Hematopoietic multipotent progenitor cell treated with erythropoietin and hydrocortisone succinate and interleukin-3 and kit ligand, for 4 days (in vitro differentiated cells): ENCODE measurements around the gene OCA2.

ENCODE experiments used
- DNase-seq: peaks from one replicate; pipeline ENCODE4 v3.0.0-alpha.2; 2015

OCA2 gene

DNA sequence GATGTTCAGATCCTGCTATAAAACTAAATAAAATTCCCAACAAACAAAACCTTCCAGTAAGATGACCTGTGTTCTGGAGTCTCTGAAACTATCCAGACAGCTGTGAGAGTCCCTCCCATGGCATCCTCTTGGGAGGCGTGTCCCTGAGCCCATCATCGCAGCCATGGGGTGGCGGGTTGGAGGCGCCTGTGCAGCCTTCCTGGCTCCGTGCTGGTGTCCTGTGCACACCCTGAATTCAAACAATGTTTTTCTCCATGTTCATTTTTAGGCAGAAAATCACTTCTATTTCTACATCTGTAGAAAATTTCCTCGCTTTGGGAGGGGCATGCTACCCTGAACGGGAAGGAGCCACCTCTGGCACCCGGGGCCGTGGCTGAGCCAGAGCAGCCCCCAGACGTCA is 19.4 kb upstream of the OCA2 start:
- DNase-seq = no peak

GRCh38 chr15:28118083-28118482 is 19.0 kb upstream of the OCA2 start:
- DNase-seq = no peak

DNA sequence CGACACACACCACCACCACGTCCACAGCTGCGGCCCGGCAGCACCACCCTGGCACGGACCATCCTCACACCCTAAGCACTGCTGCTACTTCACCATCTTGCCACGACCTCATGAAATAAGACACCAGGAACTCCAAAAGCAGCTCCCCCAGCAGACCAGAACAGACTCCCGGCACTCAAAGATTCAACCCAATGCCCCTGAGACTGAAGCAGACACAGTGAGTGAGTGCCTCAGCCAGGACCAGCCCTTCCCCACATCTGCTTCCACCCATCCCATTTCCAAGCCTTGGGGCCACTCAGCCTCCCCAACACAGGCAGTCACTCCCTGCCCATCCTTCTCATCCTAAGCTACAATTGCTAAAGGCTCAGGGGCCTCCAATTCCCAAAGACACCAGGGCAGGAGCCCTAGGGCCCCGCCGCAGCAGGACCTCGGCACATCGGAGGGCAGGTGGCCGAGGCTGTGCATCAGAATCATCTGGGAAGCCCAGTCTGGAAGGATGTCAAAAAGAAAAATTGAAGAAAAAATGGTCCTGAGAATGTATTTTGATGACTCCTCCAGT is 18.4 kb upstream of the OCA2 start:
- DNase-seq = no peak

DNA sequence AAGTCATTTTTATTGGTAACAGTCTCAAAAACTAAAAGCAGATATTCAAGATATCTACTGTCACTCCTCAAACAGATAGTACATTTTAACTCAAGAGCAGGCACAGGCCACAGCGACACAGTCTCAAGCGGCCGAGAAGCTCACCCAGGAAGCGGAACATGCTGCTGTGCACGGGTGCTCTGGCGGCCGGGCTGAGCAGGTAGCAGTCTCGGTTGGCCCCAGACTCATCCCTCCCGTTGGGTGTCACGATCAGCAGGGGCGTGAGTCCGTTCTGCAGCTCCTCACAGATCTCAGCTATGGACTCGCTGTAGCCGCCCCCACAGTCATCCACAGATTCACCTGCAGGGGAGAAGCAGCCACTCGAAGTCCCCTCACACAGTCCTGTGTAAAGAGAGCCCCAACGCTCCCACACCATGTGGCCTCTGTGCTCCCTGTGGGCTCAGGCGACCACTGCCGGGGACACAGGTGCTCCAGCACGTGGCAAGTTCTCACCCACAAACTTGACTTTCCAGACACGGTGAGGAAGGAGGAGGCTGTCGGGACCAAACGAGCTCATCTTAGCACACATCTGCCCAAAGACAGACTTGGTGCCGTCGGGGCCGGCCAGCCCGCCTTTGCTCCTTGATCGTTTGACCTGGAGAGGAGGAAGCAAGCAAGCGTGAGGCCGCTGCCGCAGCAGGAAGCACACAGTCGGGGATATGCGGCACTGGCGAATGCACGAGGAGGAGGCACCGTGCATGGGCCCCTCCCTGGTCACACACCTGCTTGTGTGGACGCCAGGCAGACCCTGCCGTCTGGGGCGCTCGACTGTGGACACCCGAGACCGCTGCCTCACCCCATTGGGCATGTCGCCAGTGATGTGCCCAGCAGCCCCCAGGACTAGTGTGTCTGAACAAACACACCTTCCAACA is 17.7 kb upstream of the OCA2 start:
- DNase-seq = no peak

DNA sequence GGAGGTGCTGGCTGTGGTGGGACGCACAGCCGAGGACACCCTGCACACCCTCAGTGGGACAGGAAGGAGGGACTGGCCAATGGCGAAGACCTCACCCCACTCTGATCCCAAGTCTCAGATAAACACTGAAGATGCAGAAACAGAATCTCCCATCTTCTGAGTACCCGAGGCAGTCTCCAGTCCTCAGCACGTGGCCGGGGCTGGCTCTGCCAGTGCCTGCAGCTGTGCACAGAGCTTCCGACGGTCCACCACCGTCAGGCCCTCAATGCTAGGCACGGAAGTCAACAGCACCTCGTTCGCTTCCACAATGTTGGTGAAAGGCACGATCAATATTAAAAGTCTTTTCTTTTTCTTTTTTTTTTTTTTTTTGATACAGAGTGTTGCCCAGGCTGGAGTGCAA is 16.8 kb upstream of the OCA2 start:
- no peak for DNase-seq

GRCh38 chr15:28114721-28115622 is 15.9 kb upstream of the OCA2 start:
- no peak for DNase-seq

DNA sequence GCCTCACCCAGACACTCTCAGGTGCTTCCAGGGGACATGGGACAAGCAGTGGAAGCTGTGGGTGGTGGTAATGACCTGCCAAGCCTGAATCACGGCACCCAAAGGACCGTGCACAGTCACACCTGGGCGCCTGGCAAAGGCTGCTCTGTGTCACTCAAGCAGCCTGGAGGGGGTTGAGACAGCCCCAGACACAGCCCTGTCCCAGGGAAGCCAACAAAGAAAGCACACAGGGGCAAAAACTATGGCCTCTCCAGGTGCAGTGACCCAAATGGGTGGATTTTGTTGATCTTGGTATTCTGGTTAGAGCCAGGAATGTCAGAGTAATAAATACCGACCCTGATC is 15.0 kb upstream of the OCA2 start:
- DNase-seq = no peak

- no peak for DNase-seq
Measured at GRCh38 chr15:28113394-28114113, 14.4 kb upstream of the OCA2 start.

- no peak for DNase-seq
Measured at GRCh38 chr15:28112962-28113361, 13.8 kb upstream of the OCA2 start.

- no peak for DNase-seq
Measured at GRCh38 chr15:28112101-28112760, 13.1 kb upstream of the OCA2 start.

GRCh38 chr15:28111543-28111942 is 12.4 kb upstream of the OCA2 start:
- no peak for DNase-seq

GRCh38 chr15:28110481-28110881 is 11.4 kb upstream of the OCA2 start:
- no peak for DNase-seq

DNA sequence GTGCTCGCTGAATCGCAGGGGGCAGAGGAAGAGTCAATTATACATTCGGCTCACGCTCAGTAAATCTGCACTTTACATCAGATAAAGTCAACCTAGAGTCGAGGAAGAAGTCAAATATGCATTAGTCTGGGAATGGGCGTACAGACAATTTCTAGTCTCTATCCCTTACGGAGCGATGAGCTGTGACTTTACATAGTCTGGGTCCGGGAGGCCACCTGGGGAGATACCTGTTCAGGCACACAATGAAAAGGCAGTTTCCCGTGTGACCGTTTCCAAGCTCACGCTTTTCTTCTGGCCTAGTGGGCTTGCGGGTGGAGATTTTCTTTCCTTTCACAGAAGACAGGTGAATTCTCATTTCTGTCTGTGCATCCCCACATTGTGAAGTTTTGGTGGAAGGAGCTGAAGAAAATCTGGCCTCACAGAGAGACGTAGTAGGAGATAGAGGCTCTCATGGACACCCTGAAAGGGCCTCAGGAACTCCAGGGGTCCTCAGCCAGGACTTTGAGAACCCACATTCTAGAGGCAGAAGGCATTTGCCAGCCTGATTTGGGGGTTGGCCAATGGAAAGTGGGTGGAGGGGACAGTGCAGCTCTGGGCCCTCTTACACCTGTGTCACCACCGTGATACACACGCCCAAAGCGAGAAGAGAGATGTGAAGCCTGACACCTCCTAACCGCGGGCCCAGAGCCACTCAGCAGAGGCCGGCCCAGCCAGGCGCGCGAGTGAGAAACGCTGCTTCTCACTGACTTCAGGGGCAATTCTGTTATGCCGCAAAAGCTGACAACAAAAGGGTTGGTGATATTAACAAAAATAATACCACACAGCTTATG is 10.7 kb upstream of the OCA2 start:
- DNase-seq = no peak

DNA sequence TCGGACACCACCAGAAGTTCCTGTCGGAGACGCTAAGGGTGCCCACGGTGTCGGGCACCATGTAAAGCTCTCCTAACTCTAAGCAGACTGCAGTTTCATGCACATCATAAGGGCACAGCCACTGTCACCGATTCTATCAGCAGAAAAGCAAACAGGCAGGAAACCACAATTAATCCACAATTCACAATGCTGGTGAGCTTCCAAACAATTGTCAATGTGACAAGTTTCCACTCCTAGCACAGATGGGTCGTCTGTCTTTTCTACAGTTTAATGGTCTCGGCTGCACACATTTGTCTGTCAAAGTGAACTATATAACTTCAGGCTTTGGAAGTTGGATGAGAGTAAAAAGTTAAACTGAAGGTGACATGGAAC is 8.8 kb upstream of the OCA2 start:
- peak; percentile 84 for DNase-seq

- peak; percentile 32 for DNase-seq
Measured at GRCh38 chr15:28107111-28107903, 8.2 kb upstream of the OCA2 start.

DNA sequence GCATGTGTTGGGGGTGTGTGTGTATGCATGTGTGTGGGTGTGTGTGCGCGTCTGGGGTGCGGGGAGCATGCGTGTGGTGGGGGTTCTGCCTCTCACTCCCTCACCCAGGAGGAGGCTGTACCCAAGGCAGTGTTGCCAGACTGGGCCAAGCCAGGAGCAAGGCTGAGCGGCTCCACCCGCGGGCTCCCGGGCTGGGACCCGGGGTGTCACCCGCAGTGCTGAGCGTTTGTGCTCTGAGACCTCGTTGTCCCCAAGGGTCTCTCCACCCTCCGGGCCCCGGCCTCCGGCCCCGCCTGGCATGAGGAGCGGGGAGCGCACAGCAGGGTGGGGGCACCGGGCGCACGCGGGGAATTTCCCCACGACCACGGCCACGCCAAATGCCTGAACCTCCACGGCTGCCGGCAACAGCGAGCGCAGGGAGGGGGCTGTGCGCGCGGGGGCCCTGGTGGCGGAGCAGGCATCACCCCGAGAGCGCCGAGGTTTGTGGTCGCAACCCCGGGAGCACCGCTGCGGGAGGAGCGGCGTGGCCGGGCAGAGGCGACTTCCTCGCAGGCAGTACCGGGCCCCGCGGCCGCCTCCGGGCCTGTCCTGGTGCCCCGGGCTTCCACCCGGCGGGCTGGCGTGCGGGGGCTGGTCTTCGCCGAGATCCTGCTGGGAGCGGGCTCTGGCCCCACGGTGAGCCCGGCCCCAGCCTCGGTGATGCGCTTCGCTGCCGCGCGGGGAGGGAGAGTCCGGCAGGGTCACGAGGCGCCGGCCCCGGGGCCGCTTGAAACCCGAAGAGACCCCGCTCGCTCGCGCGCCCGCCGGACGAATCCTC is 7.4 kb upstream of the OCA2 start:
- DNase-seq = peak; percentile 35

- no peak for DNase-seq
Measured at GRCh38 chr15:28105793-28106192, 6.7 kb upstream of the OCA2 start.

DNA sequence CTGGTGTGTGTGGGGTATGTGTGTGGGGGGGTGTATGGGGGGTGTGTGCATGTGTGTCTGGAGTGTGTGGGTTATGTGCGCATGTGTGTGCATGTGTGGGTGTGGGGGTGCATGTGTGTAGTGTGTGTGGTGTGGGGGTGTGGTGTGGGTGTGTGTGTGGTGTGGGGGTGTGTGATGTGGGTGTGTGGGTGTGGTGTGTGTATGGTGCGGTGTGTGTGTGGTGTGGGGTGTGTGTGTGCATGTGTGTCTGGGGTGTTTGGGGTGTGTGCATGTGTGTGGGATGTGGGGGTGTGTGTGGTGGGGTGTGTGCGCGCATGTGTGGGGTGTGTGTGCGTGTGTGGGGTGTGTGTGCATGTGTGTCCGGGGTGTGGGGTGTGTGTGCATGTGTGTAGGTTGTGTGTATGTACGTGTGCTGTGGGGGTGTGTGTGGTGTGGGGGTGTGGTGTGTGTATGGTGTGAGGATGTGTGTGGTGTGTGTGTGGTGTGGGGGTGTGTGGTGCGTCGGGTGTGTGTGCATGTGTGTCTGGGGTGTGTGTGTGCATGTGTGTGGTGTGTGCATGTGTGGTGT is 6.2 kb upstream of the OCA2 start:
- no peak for DNase-seq

DNA sequence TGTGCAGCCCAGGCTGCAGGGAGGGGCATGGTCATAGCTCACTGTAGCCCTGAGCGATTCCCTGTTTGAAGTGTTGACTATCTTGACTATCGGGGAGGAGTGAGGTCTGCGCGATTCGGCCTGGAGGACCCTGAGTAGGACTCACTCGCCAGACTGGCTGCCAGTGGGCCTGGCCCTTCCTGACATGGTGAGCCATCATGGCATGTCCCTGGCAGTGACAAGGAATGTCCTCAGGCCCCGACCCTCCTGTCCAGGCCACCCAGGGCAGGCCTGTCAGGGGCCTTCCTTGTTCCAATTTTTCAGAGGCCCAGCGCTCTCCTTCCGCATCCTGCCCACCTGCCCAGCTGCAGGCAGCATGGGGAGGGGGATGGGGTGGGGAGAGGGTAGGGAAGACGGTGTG is 5.2 kb upstream of the OCA2 start:
- DNase-seq = no peak
